ENCODE data around the gene RLBP1.

DNA sequence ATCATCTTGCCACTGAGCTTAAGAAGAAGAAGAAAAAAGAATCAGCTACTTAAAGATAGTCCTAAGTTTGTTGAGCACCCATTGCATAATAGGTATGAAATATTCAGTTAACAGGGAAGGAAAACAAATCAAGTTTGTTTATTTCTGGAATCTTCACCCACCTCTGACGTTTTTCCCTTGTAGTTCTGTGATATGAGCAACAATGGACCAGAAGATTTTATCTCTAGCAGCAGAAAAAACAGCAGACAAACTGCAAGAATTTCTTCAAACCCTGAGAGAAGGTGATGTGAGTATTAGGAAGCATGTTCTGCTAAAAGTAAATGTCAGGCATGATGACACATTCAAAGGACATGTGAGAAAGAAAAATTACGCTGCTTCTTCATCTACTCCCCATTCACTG lies 26.1 kb upstream of the RLBP1 start:
- TF ChIP-seq POLR2AphosphoS5 (IDR thresholded peaks at IDR 0.05; ENCODE audit: low read depth, low read length) (no peak), POLR2A (IDR thresholded peaks at IDR 0.05; ENCODE audit: low read depth, low read length) (no peak)

Data from GM12891 (cell line).